H54 (cell line): Measurements from ENCODE around the gene GLCE.
"Not testable (repeated sequence)": the region's sequence is repeated elsewhere in the genome, so short reads cannot be mapped to it uniquely, and the experiment has no call there.

Experiments used
- DNase-seq: peaks from one replicate; pipeline ENCODE4 v3.0.0; 2011; ENCODE audit warnings: low spot score, mixed read lengths; ENCODE audit not compliant: insufficient read length
- FAIRE-seq: peaks from 3 replicates; lab custom pipeline; 2011; peaks lifted over from hg19 to GRCh38; lab: Jason Lieb, UNC
- POLR2A ChIP-seq: IDR thresholded peaks from 2 replicates; pipeline ENCODE4 v1.6.1; 2011; ENCODE audit warnings: low read depth, mild to moderate bottlenecking, low read length

The GLCE gene

GRCh38 chr15:69159805-69160140 lies 662 bp upstream of the GLCE start:
- FAIRE-seq: no peak
- TF ChIP-seq POLR2A: no peak

DNA sequence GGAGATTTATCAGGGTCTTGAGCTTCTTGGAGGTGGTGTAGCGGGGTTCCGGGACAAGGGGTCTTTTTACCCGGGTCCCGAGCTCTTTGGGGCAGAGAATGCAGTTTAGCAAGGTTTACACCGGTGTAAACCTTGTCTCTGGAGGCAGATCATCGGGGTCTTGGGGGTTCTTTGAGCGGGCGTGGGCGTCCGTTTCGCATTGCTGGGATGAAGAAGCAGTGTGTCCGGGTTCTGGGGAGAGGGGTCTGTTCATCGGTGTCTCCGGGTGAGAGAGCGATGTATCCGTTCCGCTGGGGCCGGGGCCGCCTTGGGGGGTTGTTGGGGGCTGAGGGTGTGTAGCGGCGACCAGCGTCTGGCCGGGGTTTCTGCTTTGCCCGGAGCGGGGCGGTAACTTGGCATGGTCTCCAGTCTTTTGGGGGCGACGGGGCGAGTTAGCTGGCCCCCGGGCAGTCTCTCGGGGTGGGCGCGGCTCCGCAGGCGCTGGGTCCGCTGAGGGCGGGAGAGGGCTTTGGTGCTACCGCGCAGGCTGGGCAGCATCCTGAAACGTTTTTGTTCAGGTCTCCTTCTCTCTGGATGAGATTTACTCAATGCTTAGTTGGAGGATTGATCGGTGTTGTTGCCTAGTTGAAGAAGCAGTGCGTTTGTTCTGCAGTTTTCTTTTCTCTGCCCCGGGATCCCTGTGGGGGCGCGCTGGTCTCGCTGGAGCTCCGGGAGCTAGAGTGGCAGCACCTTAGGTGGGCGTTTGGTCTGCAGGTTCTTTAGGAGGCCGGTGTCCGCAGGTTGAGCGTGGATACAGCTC lies 843 bp downstream of the GLCE start:
- FAIRE-seq: no peak
- TF ChIP-seq POLR2A: no peak
- DNase-seq: no peak

More at GRCh38 chr15:69159805-69160140, 662 bp upstream of the GLCE start:
- no peak for DNase-seq

GRCh38 chr15:69161878-69162213 lies 1.4 kb downstream of the GLCE start:
- DNase-seq (no peak), FAIRE-seq (no peak)
- TF ChIP-seq POLR2A: no peak

DNA sequence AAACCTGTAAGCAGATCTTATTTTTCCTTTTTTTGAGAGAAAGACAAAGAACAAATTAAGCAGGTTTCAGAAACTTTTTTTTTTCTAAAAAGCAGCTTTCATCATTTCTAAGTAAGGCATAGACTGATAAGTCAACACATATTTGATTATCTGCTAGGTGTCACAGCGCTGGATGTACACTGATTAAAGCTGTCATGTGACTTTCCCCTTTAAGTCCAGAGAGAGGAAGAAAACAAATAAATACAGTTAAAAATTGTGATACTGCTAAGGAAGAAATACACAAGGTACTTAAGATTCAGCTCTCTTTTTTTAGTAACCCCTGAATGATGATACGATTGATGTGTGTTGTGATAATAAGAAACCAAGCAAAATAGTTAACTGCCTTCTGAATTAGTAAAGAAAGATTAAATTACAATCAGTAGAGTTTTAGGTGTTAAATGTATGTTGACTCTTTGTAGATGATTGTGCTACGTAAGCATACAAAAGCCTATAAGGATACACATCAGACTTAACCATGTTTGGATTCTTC lies 2.8 kb downstream of the GLCE start:
- FAIRE-seq: no peak
- no peak for TF ChIP-seq POLR2A
- no peak for DNase-seq

DNA sequence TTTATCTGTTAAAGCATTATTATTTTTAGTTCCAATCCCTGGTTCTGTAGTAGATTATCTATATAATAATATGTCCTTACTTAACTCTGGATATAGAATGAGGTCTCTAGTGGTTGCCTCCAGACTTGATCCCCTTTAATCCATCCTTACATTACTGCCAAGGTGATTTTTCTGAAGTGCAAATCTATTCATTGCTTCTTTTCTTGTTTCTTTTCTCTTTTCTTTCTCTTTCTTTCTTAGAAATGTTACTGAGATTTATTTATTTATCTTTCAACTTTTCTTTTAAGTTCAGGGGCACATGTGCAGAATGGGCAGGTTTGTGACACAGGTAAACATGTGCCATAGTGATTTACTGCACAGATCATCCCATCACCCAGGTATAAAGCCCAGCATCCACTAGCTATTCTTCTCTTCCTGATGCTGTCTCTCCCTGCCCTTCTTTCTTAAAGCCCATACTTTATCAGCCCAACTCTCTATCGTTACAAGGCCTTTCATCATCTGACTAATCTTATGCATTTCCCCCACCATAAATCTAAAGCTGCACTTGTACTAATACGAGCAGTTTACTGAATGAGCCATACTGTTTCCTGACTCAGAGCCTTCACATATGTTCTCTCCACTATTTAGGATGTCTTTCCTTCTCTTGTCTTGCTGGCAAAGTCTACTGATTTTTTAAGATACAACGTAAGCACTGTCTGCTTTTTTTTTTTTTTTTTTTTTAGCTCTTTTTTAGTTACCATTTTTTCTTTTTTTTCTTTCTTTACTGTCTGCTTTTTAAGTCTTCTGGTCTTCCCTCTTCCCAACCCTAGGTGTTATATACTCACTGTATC lies 4.6 kb downstream of the GLCE start:
- peak; percentile 62 for FAIRE-seq
- no peak for TF ChIP-seq POLR2A
- no peak for DNase-seq

DNA sequence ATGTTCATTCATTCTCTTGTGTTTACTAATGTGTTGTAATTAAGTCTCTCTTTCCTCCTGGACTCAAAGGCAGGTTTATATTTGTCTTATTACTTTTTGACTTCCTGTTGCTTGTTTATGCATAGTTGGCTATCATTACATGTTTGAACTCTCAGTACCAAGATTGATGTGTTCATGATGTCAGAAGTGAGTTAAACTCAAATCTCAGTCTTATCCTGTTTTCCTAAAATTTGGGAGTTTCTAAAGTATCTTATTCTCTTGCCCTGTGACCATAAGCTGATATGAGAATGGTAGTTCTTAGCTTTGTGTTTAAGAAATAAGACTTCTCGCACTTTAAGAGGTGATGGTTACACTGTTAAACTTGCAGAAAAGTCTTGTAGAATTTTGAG lies 5.2 kb downstream of the GLCE start:
- no peak for TF ChIP-seq POLR2A
- no peak for FAIRE-seq
- DNase-seq: no peak

DNA sequence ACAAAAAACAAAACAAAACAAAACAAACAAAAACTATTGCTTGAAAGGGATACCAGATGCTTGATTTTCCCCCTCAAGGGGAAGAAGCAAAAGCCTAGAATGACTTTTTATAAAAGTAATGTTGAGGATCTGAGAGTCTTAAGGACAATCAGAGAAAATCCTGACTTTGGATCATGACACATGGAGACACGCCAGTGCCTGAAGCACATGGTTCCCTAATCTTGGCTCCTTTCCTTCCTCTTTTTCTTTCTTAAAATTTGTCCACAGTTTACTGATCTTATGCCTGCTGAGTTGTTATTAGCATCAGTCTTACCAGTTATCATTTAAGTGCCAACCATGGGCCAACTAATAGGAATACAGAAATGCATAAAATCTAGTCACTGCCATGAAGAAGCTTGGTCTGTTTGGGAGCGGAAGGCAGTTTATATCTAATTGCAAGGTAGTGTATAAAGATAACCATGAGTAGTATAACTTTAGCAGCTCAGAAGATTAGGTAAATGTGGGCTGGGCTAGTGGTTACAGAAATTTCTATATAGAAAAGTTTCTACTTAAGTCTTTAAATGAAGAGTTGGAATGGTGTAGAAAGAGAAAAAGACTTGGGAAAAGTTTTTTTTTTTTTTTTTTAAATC lies 6.9 kb downstream of the GLCE start:
- no peak for TF ChIP-seq POLR2A
- DNase-seq (no peak), FAIRE-seq (no peak)

DNA sequence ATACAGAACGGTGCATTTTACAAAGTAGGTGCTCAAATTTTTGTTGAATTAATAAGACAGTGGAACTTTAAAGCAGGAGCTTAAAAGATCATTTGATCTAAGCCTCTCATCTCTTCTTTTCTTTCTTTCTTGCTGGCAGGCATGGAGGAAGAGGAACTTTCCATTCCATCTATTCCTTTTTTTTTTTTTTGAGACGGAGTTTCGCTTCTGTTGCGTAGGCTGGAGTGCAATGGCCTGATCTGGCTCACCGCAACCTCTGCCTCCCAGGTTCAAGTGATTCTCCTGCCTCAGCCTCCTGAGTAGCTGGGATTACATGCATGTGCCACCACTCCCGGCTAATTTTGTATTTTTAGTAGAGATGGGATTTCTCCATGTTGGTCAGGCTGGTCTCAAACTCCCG lies 7.9 kb downstream of the GLCE start:
- not testable (repeated sequence) for FAIRE-seq, DNase-seq

DNA sequence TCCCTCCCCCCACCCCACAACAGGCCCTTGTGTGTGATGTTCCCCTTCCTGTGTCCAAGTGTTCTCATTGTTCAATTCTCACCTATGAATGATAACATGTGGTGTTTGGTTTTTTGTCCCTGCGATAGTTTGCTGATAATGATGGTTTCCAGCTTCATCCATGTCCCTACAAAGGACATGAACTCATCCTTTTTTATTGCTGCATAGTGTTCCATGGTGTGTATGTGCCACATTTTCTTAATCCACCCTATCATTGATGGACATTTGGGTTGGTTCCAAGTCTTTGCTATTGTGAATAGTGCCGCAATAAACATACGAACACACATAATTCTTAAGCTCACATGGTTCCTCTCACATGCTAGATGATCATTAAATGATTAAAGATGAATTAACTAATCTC lies 9.1 kb downstream of the GLCE start:
- not testable (repeated sequence) for FAIRE-seq, DNase-seq

- TF ChIP-seq POLR2A: no peak
- FAIRE-seq (no peak), DNase-seq (no peak)
Observed at GRCh38 chr15:69170597-69170996, 10.2 kb downstream of the GLCE start.

DNA sequence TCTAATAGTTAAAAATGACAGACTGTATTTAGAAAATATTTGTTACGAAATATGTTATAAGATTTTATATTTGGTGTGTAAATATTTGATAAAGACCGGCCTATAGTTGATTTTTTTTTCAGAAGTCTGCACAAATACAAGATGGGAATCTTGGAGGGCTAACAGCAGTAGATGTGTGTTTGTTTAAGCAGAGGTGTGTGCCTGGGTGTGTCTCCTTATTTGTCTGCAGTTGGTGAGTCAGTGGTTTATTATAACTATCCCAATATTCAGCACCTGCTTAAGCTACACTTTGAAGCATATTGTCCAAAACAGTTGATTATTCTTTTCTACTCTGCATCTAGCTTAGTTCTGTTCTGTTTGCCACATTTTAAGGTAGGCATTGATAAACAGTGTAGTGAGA lies 12.4 kb downstream of the GLCE start:
- no peak for TF ChIP-seq POLR2A
- DNase-seq (no peak), FAIRE-seq (peak; percentile 48)

GRCh38 chr15:69175536-69175935 lies 15.1 kb downstream of the GLCE start:
- no peak for TF ChIP-seq POLR2A
- DNase-seq (no peak), FAIRE-seq (no peak)

DNA sequence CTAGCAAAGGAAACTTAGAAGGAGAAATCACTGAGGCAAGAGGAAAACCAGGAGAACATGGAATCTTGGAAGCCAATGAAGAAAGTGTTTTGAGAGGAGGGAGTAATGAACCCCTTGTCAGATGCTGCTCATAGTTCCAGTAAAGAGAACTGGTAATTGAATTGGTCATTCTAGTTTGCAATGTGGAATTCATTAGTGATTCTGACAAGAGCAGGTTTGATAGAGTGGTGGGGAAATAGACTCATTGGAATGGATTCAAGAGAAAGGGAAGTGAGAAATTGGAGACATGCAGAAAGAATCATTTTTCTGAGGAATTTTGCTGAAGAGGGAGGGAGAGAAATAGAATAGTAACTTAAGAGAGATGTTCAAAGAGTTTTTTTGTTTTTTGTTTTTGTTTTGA lies 21.0 kb downstream of the GLCE start:
- FAIRE-seq (no peak), DNase-seq (no peak)
- no peak for TF ChIP-seq POLR2A

- FAIRE-seq: no peak
- no peak for TF ChIP-seq POLR2A
- no peak for DNase-seq
Observed at GRCh38 chr15:69185216-69185615, 24.8 kb downstream of the GLCE start.

- TF ChIP-seq POLR2A: no peak
- DNase-seq: no peak
- FAIRE-seq: no peak
Observed at GRCh38 chr15:69185706-69186105, 25.3 kb downstream of the GLCE start.
